Forelimb muscle (tissue), 1 donor: ENCODE measurements around the gene CTAGE6. TPM values are rescaled to one million over a fixed set of nuclear protein-coding genes. Genes with fewer than 3 reads are reported as not detected.
"Not testable (repeated sequence)": the region's sequence is repeated elsewhere in the genome, so short reads cannot be mapped to it uniquely, and the experiment has no call there.

ENCODE experiments used
- DNase-seq: peaks from one replicate; pipeline ENCODE4 v3.0.0-alpha.2; 2013; ENCODE audit warnings: low read depth
- polyA plus RNA-seq: library from polyadenylated mRNA; unstranded; fragments of 120-200 nt; gene quantifications from one replicate; pipeline ENCODE4 v1.2.1, GENCODE V29; 2013; ENCODE audit not compliant: insufficient read length

The CTAGE6 gene, protein sequence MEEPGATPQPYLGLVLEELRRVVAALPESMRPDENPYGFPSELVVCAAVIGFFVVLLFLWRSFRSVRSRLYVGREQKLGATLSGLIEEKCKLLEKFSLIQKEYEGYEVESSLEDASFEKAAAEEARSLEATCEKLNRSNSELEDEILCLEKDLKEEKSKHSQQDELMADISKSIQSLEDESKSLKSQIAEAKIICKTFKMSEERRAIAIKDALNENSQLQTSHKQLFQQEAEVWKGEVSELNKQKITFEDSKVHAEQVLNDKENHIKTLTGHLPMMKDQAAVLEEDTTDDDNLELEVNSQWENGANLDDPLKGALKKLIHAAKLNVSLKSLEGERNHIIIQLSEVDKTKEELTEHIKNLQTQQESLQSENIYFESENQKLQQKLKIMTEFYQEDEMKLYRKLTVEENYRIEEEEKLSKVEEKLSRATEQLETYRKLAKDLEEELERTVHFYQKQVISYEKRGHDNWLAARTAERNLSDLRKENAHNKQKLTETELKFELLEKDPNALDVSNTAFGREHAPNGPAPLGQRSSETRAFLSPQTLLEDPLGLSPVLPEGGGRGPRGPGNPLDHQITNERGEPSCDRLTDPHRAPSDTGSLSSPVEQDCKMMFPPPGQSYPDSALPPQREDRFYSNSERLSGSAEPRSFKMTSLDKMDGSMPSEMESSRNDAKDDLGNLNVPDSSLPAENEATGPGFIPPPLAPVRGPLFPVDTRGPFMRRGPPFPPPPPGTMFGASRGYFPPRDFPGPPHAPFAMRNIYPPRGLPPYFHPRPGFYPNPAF
- 0.30 TPM for polyA plus RNA-seq

DNA sequence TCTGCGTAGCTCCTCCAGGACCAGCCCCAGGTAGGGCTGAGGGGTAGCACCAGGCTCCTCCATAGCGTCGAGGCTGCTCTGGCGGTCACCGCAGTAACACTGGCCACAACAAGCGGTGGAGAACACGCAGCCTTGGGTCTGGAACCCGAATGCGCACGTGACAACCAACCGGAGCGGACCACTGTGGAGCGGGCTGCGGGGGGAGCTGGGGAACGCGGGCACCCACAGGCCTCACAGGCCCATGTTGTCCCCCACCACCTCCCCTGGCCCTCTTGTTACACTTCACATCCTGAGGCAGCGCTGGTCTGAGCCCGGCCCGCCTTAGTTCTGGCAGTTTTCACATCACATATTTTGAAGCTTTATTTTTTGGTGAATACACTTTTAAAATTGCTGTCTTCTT is at the start of gene CTAGE6:
Gene CTAGE6, minus strand, starts transcription at position 101 of the 400 bp plus-strand sequence. Its CDS starts 38 bp downstream, at position 63.
- DNase-seq, result not testable (repeated sequence)

GRCh38 chr7:143806664-143807071 is 49.2 kb upstream of the CTAGE6 start:
- not testable (repeated sequence) for DNase-seq

- not testable (repeated sequence) for DNase-seq
These were observed 40.4 kb upstream of the CTAGE6 start for GRCh38 chr7:143797896-143798290.

- not testable (repeated sequence) for DNase-seq
These were observed 39.8 kb upstream of the CTAGE6 start for GRCh38 chr7:143797119-143797895.

DNA sequence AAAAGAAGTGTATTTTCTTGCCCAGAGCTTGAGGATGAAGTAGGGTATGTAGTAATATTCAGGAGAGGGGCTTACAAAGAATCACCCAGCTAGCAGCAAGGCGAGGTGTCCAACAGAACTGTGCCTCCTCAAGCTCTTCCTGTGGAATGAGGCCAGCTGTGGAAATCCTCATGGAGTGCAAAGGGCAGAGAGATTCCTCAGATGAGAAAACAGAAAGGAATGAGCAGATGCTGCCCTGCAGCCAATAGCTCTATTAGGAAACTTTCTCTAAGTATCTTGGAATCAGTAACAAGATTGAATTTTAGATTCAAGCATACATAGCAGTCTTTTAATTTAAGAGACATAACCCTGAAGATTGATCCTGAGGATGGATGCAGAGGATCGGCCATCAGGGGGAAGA is 38.2 kb upstream of the CTAGE6 start:
- DNase-seq, result not testable (repeated sequence)

- not testable (repeated sequence) for DNase-seq
These were observed 35.1 kb upstream of the CTAGE6 start for GRCh38 chr7:143792633-143793032.

- DNase-seq, result not testable (repeated sequence)
These were observed 28.1 kb upstream of the CTAGE6 start for GRCh38 chr7:143785415-143786182.

DNA sequence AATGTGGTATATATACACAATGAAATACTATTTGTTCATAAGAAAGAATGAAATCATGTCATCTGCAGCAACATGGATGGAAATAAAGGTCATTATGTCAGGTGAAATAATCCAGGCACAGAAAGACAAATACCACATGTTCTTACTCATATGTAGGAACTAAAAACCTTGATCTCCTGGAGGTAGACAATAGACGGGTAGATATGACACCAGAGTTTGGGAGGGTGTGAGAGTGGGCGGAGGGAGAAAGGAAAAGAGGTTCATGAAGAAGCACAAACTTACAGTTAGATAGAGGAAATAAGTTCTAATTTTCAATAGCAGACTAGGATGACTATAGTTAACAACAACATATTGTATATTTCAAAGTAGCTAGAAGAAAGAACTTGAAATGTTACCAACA is 22.1 kb upstream of the CTAGE6 start:
- DNase-seq, result not testable (repeated sequence)

DNA sequence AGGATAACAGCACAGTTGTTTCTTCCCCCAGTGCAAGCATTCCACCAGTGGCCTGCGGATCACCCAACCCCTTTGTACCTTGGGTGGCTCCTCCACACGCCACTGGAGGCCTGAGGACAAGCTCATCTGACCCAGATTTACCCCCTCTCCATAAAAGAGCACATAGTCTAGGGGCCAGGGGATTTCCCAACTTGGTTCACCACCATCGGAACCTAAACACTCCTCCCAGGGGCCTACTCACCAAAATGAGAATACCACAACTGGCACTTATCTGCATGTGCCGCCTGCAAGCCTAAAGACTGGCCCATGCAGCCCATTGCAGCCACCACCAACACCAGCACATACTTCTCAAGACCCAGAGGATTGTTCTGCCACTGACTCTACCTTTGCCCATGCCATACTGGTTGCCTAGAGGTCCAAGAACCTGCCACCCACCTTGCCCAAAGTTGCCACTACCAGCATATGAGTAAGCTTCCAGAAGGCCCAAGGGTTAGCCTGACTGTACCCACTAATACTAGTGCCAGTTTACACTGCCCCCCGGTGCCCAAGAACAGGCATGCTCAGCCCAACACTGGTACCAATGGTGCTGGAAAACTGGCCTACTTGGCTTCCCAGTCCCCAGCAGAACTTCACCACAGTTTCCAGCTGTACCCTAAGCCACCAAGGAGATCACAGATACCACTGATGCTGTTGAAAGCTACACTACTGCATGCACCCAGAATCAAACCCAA is 15.4 kb upstream of the CTAGE6 start:
- DNase-seq, result not testable (repeated sequence)

GRCh38 chr7:143767531-143767930 is 10.0 kb upstream of the CTAGE6 start:
- not testable (repeated sequence) for DNase-seq

GRCh38 chr7:143765678-143766077 is 8.2 kb upstream of the CTAGE6 start:
- not testable (repeated sequence) for DNase-seq

- not testable (repeated sequence) for DNase-seq
These were observed 5.6 kb upstream of the CTAGE6 start for GRCh38 chr7:143763065-143763464.

- not testable (repeated sequence) for DNase-seq
These were observed 12.2 kb downstream of the CTAGE6 start for GRCh38 chr7:143745340-143745739.

DNA sequence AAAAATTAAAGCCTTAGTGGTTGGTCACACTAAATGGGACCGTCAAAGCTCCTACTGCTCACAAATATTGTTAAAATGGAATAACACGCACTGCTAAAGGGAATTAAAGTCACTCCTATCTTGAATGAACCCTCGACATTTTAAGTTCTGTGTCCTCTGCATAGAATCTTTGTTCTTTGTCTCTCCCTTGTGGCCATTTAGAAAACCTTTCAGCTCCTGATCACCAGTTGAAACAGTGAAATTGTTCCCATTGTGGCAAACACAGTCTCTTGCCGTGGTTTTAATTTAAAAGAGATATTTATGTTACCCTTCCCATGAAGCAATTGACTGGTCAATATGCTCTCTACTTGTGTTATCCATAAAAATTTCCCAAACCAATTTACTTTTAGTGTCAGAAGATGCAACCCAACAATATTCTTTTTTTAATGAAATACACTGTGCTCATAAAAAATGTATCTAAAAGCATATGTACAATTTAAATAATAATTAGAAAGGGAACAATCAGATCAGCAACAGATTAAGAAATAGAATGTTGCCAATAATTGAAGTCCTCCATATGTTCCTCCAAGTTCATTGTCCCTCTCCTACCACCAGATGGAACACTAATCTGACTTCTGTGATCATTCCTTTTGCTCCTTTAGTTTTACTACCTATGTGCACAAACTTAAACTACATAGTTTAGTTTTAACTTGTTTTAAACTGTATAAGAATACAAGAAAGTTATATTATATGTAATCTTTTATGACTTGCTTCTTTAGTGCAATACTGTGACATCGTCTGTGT is 20.3 kb downstream of the CTAGE6 start:
- DNase-seq, result peak; percentile 14

DNA sequence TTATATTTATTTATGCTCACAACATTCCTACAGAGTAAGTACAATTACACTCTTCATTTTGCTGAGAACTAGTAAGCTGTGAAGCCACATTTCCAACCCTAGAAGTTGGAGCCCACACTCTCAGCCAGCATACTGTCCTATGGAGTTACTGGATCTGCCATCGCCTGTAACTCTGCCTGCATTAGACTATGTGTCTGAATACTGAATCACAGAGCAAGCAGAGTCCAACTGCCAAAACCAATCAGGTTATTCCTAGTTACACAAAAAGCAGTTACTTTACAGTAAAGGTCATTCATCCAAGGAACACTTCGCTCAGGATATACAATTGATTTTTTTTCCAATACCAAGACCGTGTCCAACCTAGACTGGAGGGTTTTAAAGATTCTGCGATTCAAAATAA is 21.5 kb downstream of the CTAGE6 start:
- DNase-seq, result no peak

GRCh38 chr7:143733876-143734275 is 23.6 kb downstream of the CTAGE6 start:
- no peak for DNase-seq

- DNase-seq, result no peak
These were observed 29.1 kb downstream of the CTAGE6 start for GRCh38 chr7:143728333-143728862.

DNA sequence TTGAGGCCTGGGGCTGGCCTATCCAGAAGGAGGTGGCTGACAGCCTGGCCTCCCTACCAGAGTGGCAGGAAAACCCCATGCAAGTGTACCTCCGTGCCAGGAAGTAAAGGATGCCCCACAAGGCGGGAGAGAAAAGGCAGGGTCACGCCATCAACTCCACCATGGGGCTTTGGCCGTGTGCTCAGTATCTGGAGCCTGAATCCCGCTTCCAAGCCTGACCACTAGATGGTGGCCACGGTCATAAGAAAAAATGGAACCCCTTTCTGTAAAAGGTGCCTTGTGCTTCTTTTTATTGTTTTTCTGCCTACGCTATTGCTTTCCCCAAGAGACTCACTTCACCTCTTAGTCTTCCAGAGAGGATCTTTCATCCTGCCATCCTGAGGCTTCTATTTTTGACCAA is 29.9 kb downstream of the CTAGE6 start:
- not testable (repeated sequence) for DNase-seq

DNA sequence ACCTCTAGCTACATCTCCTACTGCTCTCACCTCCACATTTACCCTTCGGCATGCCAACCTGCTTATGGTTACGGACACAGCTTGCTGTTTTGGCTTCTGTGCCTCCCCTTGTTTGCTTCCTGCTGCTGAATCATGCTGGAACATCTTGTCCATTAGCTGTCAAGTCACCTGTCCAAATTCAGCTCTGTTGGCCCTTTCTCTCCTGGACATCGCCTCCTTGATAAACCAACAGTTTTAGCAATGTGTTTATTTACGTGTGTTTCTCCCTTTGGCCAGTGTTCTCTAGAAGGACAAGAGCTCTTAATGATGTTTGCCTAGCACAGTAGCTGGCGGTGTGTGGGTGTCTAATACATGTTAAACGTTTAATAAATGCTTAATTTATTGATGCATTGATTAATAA is 31.4 kb downstream of the CTAGE6 start:
- DNase-seq, result not testable (repeated sequence)
